Measurements from ENCODE around the gene MYO18B.

DNA sequence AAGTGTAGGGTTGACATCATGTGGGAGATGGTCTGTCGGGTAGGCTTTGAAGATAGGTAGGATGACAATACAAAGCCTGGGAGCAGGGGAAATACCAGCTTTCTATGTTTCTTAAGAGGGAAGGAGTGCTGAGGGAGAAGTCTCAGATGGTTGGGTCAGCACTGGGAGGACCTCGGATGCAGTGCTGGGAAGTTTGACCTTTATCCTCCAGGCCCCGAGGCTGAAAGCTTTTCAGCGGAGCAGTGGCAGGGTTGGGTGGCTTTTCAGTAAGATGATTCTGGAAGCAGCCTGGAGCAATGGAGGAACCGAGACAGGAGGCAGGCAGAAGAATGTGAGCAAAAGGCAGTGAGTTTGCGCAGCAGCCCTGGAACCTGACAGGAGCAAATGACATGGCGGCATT lies 43.5 kb upstream of the MYO18B start:
- TF ChIP-seq, protein P1, sequence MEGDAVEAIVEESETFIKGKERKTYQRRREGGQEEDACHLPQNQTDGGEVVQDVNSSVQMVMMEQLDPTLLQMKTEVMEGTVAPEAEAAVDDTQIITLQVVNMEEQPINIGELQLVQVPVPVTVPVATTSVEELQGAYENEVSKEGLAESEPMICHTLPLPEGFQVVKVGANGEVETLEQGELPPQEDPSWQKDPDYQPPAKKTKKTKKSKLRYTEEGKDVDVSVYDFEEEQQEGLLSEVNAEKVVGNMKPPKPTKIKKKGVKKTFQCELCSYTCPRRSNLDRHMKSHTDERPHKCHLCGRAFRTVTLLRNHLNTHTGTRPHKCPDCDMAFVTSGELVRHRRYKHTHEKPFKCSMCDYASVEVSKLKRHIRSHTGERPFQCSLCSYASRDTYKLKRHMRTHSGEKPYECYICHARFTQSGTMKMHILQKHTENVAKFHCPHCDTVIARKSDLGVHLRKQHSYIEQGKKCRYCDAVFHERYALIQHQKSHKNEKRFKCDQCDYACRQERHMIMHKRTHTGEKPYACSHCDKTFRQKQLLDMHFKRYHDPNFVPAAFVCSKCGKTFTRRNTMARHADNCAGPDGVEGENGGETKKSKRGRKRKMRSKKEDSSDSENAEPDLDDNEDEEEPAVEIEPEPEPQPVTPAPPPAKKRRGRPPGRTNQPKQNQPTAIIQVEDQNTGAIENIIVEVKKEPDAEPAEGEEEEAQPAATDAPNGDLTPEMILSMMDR (conservative IDR thresholded peaks at IDR 0.05) = no peak
- TF ChIP-seq ZFX (IDR thresholded peaks at IDR 0.05) = no peak

Data from C4-2B (cell line).